AG04450 (cell line): ENCODE data around the gene CLBA1. TPM values are rescaled to one million over a fixed set of nuclear protein-coding genes. Genes with fewer than 3 reads are reported as not detected.

Experiments
- CTCF ChIA-PET: fragments of 300-600, 350-600 bp; formaldehyde crosslinking; extraction: SDS; loops from one replicate; lab custom pipeline; 2022; ENCODE audit warnings: antibody characterized with exemption, inconsistent platforms; lab: Charles Lee
- POLR2A ChIA-PET: fragments of 350-600 bp; formaldehyde crosslinking; extraction: SDS; loops from one replicate; lab custom pipeline; 2021; ENCODE audit warnings: antibody characterized with exemption, inconsistent platforms; lab: Yijun Ruan, JAX
- DNase-seq: peaks from one replicate; pipeline ENCODE4 v3.0.0-alpha.2; 2011; ENCODE audit warnings: low read depth, low spot score
- H3K27ac ChIP-seq: one replicate; pipeline ENCODE4 v1.5.1; 2012; ENCODE audit warnings: low read depth, low read length, control low read depth
- H3K27me3 ChIP-seq: one replicate; pipeline ENCODE4 v1.6.0; 2012; ENCODE audit warnings: low read length; ENCODE audit not compliant: control insufficient read depth, insufficient read depth
- H3K4me3 ChIP-seq: 2 replicates; pipeline ENCODE4 v1.5.1; 2011; ENCODE audit warnings: mild to moderate bottlenecking, low read depth, low read length, control low read depth
- H3K9me3 ChIP-seq: 2 replicates; pipeline ENCODE4 v1.5.1; 2012; ENCODE audit warnings: low read length; ENCODE audit not compliant: control insufficient read depth, insufficient read depth
- CTCF ChIP-seq: IDR thresholded peaks from 2 replicates; pipeline ENCODE4 v1.5.1; 2011; ENCODE audit warnings: low read depth, low read length, control low read depth, inconsistent platforms
- polyA plus RNA-seq: library from polyadenylated mRNA; depleted of rRNA; stranded (reverse); fragments of >200 nt; gene quantifications from 2 replicates; pipeline ENCODE4 v1.2.3, GENCODE V29; 2011

CLBA1 gene
- polyA plus RNA-seq, 1 experiment, result 4.6 TPM

- peaks cover 4% of the 10 kb centered on the region; the same call in 1 of the 2 replicates for H3K9me3 ChIP-seq
- POLR2A ChIA-PET, result no interaction called here
- TF ChIP-seq CTCF, result no peak
- no peak overlapping the region for H3K4me3 ChIP-seq
- CTCF ChIA-PET, result interaction anchor here (1.0 kb wide), 1 partner anchor 19 kb away, joined by 3 read pairs; no protein-coding TSS in a partner anchor
- no peak for DNase-seq
- no peak overlapping the region for H3K27ac ChIP-seq
- no peaks in the 10 kb centered on the region for H3K27me3 ChIP-seq
Measured at GRCh38 chr14:104956290-104956890, 29.2 kb upstream of the CLBA1 start.

GRCh38 chr14:104957146-104958113 lies 28.2 kb upstream of the CLBA1 start:
- no peak for TF ChIP-seq CTCF
- no peaks in the 10 kb centered on the region for H3K27me3 ChIP-seq
- H3K27ac ChIP-seq, result no peak overlapping the region
- H3K9me3 ChIP-seq, result no peaks in the 10 kb centered on the region; the same call in 1 of the 2 replicates
- no peak overlapping the region for H3K4me3 ChIP-seq
- ChIA-PET POLR2A (no interaction called here), CTCF (interaction anchor here (0.6 kb wide), 1 partner anchor 424 kb away, joined by 4 read pairs; no protein-coding TSS in a partner anchor)
- no peak for DNase-seq

- no peak for TF ChIP-seq CTCF
- no peak for DNase-seq
- H3K9me3 ChIP-seq, result no peaks in the 10 kb centered on the region
- no peak overlapping the region for H3K4me3 ChIP-seq
- ChIA-PET POLR2A (no interaction called here), CTCF (interaction anchor here (0.7 to 1.7 kb wide), 2 partner anchors 11 to 81 kb away, joined by 7 to 10 read pairs; no protein-coding TSS in a partner anchor)
- H3K27ac ChIP-seq, result no peak overlapping the region
- no peaks in the 10 kb centered on the region for H3K27me3 ChIP-seq
Measured at GRCh38 chr14:104964546-104964945, 21.0 kb upstream of the CLBA1 start.

DNA sequence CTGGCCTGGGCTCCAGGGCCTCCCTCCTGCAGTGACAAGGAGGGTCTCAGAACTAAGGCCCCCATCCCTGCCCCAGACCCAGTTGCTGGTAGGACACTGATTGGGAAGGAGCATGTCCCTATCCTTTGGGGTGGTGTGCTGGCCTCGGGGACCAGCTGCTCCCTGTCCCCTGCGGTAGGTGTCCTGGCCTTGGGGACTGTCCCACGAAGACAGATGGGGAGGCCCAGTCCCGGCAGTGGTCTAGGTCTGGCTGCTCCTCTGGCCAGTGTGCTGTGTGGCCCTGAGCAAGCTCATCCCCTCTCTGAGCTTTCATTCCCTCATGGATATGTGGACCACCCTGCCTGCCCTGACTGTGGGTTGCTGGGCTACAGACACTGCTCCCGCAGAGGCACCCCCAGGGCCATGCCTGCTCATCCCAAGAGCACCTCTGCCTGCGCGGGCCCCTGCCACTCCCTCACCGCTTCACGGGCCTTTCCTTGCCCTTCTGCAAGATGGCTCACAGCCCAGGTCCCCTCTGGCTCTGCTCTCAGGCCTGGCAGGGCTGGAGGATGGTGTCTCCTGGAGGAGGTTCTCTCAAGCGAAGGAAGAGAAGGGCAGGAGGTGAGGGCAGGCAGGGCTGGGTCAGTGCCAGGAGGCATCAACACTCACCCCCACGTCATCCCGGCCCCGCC lies 19.9 kb upstream of the CLBA1 start:
- Histone ChIP-seq H3K27ac (no peak overlapping the region), H3K27me3 (no peaks in the 10 kb centered on the region), H3K9me3 (no peaks in the 10 kb centered on the region), H3K4me3 (no peak overlapping the region)
- no peak for TF ChIP-seq CTCF
- POLR2A ChIA-PET, result interaction anchor here (1.0 kb wide), 1 partner anchor 33 kb away, joined by 3 read pairs; no protein-coding TSS in a partner anchor
- DNase-seq, result no peak
- CTCF ChIA-PET, result interaction anchor here (0.7 kb wide), 1 partner anchor 10 kb away, joined by 7 read pairs; no protein-coding TSS in a partner anchor
